ENCODE data around the gene KMT2B. TPM values are rescaled to one million over a fixed set of nuclear protein-coding genes. Genes with fewer than 3 reads are reported as not detected.

KMT2B gene
- polyA plus RNA-seq, 2 of the 4 experiments (the other 2 are of a cell fraction): 17.8 to 39.4 TPM

DNA sequence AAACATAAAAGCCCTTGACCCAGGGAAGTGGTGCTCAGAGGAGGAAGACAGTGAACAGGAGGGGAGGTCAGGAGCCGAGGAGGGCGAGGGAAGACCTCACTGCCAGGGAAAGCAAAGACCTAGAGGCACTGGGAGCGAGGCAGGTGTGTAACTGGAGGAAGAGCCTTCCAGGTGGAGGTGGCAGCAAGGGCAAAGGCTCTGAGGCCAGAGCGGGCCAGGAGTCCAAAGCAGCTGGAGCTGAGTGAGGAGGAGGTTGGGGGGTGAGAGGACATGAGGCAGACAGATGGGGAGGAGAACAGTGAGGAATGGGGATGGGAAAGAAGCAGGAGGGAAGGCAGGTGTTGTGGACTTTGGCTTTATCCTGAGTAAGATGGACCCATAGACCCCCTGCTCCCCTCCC is 47.8 kb upstream of the KMT2B start:
- TF ChIP-seq ZNF302 (CRISPR knock-in tag; IDR thresholded peaks at IDR 0.05) (no peak), NPAS2 (CRISPR knock-in tag; IDR thresholded peaks at IDR 0.05; ENCODE audit: borderline replicate concordance) (no peak), NR3C1 (IDR thresholded peaks at IDR 0.05) (no peak), JUN (IDR thresholded peaks at IDR 0.05) (0 out of 5 replicates have a peak, but pooled peaks of 1 of the 2 experiments have one; percentile 16), PHF8 (IDR thresholded peaks at IDR 0.05; ENCODE audit: borderline replicate concordance, low read depth) (no peak), HEYL (CRISPR knock-in tag; IDR thresholded peaks at IDR 0.05) (no peak), ZFP36 (IDR thresholded peaks at IDR 0.05; ENCODE audit: borderline replicate concordance, partially characterized antibody) (no peak), CHD2 (IDR thresholded peaks at IDR 0.05; ENCODE audit: low read length, partially characterized antibody) (no peak)
- no peak overlapping the region for H3K27ac ChIP-seq
- H3K4me1 ChIP-seq: no peaks in the 10 kb centered on the region
- H3K4me3 ChIP-seq: no peak overlapping the region
- FAIRE-seq: no peak
- ChIA-PET CTCF (interaction anchor here (0.6 to 1.8 kb wide), 10 partner anchors 8 to 1754 kb away, joined by 3 to 5 read pairs (median 3); no protein-coding TSS in a partner anchor), POLR2A (interaction anchor here (1.2 kb wide), 2 partner anchors 9 to 22 kb away, joined by 4 to 6 read pairs; partner anchors contain the start of gene COX6B1)
- H3K9me3 ChIP-seq: no peaks in the 10 kb centered on the region
- 39% methylated on average over 4 of the region's 4 CpGs for WGBS (ENCODE audit: missing lambda C conversion rate)
- DNase-seq (ENCODE audit: low read depth in 1 of 2, low spot score in 1 of 2): no peak
- H3K4me2 ChIP-seq: no peak overlapping the region
- ATAC-seq: no peak

DNA sequence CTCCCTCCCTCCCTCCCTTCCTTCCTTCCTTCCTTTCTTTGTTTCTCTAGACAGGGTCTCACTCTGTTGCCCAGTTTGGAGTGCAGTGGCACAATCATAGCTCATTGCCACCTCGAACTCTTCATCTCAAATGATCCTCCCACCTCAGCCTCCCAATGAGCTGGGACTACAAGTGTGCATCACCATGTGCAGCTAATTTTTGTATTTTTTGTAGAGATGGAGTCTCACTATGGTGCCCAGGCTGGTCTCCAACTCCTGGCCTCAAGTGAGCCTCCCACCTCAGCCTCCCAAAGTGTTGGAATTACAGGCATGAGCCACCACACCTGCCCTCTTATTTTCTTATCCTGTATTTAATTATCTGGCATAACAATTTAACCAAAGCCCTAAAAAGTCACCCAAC is 47.1 kb upstream of the KMT2B start:
- 50% methylated on average over 1 of the region's 1 CpG for WGBS (ENCODE audit: missing lambda C conversion rate)
- Histone ChIP-seq H3K9me3 (no peaks in the 10 kb centered on the region), H3K4me1 (no peaks in the 10 kb centered on the region), H3K4me2 (no peak overlapping the region), H3K27ac (no peak overlapping the region), H3K4me3 (no peak overlapping the region)
- FAIRE-seq: no peak
- TF ChIP-seq, protein P1, sequence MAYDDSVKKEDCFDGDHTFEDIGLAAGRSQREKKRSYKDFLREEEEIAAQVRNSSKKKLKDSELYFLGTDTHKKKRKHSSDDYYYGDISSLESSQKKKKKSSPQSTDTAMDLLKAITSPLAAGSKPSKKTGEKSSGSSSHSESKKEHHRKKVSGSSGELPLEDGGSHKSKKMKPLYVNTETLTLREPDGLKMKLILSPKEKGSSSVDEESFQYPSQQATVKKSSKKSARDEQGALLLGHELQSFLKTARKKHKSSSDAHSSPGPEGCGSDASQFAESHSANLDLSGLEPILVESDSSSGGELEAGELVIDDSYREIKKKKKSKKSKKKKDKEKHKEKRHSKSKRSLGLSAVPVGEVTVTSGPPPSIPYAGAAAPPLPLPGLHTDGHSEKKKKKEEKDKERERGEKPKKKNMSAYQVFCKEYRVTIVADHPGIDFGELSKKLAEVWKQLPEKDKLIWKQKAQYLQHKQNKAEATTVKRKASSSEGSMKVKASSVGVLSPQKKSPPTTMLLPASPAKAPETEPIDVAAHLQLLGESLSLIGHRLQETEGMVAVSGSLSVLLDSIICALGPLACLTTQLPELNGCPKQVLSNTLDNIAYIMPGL (CRISPR knock-in tag; IDR thresholded peaks at IDR 0.05; ENCODE audit: borderline replicate concordance): no peak
- TF ChIP-seq RCOR1 (IDR thresholded peaks at IDR 0.05; ENCODE audit: low read depth, low read length) (no peak), MAZ (IDR thresholded peaks at IDR 0.05; ENCODE audit: borderline replicate concordance, low read depth, low read length) (no peak)
- TF ChIP-seq, protein P2, sequence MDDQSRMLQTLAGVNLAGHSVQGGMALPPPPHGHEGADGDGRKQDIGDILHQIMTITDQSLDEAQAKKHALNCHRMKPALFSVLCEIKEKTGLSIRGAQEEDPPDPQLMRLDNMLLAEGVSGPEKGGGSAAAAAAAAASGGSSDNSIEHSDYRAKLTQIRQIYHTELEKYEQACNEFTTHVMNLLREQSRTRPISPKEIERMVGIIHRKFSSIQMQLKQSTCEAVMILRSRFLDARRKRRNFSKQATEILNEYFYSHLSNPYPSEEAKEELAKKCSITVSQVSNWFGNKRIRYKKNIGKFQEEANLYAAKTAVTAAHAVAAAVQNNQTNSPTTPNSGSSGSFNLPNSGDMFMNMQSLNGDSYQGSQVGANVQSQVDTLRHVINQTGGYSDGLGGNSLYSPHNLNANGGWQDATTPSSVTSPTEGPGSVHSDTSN (IDR thresholded peaks at IDR 0.05): no peak
- ATAC-seq: no peak
- ChIA-PET CTCF (interaction anchor here (0.9 to 3.0 kb wide), 6 partner anchors 13 to 122 kb away, joined by 3 to 10 read pairs (median 3); no protein-coding TSS in a partner anchor), POLR2A (no interaction called here)
- DNase-seq (ENCODE audit: low read depth in 1 of 2, low spot score in 1 of 2): no peak

DNA sequence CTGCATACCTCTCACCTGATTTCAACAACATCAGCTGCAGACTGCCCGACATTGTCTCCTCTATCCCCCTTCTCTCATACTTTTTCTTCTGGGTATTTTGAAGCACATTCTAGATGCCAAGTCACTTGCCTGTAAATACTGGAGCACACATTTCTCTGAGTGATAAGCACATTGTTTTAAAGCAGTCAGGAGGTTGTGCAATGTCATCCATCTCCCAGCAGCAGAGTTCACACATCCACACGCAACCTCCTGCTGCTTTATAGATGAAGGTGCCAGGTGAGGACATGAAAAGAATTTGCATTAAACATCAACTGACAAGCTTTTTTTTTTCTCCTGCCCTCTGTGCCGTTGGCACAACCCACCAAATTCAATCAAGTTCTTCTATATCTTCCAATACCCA is 46.0 kb upstream of the KMT2B start:
- H3K4me2 ChIP-seq: no peak overlapping the region
- no peak overlapping the region for H3K4me3 ChIP-seq
- TF ChIP-seq CEBPB (IDR thresholded peaks at IDR 0.05) (peak; percentile 56 to 57; a peak in 3 of 4 replicates), EP300 (IDR thresholded peaks at IDR 0.05) (no peak)
- WGBS (ENCODE audit: missing lambda C conversion rate): 32% methylated on average over 3 of the region's 3 CpGs
- no peaks in the 10 kb centered on the region for H3K9me3 ChIP-seq
- ATAC-seq (no peak), DNase-seq (ENCODE audit: low read depth in 1 of 2, low spot score in 1 of 2) (no peak), FAIRE-seq (peak; percentile 73)
- no peak overlapping the region for H3K27ac ChIP-seq
- ChIA-PET CTCF (interaction anchor here (0.6 to 3.5 kb wide), 13 partner anchors 9 to 434 kb away, joined by 3 to 13 read pairs (median 3); no protein-coding TSS in a partner anchor), POLR2A (no interaction called here)
- H3K4me1 ChIP-seq: no peaks in the 10 kb centered on the region

DNA sequence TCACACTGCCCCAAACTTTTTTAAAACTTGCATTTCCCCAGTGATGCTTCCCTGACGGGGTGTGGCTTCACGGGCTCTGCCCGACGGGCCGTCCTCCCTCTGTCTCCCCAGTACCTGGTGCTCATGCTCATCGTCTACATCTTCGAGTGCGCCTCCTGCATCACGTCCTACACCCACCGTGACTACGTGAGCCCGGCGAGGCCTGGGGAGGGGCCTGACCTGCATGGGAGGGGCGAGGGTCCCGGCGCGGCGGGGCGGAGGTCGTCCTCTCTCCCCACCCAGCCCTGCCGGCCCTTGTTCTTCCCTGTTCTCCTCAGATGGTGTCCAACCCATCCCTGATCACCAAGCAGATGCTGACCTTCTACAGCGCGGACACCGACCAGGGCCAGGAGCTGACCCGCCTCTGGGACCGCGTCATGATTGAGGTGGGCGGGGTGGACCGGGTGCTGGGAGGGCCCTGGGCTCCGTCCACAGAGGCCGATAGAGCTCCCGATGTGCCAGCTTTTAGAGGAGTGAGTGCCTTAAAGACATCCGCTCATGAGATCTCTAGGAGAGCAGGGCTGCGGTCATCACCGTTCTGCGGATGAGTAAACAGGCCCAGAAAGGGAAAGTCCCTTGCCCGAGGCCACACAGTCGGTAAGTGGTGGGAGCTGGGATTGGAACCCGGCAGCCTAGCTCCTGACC is 44.5 kb upstream of the KMT2B start:
- FAIRE-seq: peak; percentile 43
- WGBS (ENCODE audit: missing lambda C conversion rate): 2% methylated on average over 39 of the region's 39 CpGs
- H3K27ac ChIP-seq: peak overlapping the region; percentile 42 to 77

More for the DNA sequence above, 44.5 kb upstream of the KMT2B start:
- ChIA-PET CTCF (interaction anchor here (0.6 to 3.5 kb wide), 19 partner anchors 9 to 320 kb away, joined by 3 to 17 read pairs (median 5); partner anchors contain the start of genes PSENEN and U2AF1L4), POLR2A (interaction anchor here (0.9 to 1.5 kb wide), 6 partner anchors 9 to 61 kb away, joined by 3 to 15 read pairs (median 6); partner anchors contain the start of genes COX6B1 and HAUS5)
- TF ChIP-seq ZFP36 (IDR thresholded peaks at IDR 0.05; ENCODE audit: borderline replicate concordance, partially characterized antibody) (no peak), MYC (IDR thresholded peaks at IDR 0.05; ENCODE audit: borderline replicate concordance, low read length) (0 out of 2 replicates have a peak, but pooled peaks have one; percentile 34), CHD4 (IDR thresholded peaks at IDR 0.05; ENCODE audit: borderline replicate concordance) (0 out of 2 replicates have a peak, but pooled peaks have one; percentile 18)
- TF ChIP-seq, protein P3, sequence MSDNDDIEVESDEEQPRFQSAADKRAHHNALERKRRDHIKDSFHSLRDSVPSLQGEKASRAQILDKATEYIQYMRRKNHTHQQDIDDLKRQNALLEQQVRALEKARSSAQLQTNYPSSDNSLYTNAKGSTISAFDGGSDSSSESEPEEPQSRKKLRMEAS (IDR thresholded peaks at IDR 0.05): peak; percentile 76
- TF ChIP-seq, protein P4, sequence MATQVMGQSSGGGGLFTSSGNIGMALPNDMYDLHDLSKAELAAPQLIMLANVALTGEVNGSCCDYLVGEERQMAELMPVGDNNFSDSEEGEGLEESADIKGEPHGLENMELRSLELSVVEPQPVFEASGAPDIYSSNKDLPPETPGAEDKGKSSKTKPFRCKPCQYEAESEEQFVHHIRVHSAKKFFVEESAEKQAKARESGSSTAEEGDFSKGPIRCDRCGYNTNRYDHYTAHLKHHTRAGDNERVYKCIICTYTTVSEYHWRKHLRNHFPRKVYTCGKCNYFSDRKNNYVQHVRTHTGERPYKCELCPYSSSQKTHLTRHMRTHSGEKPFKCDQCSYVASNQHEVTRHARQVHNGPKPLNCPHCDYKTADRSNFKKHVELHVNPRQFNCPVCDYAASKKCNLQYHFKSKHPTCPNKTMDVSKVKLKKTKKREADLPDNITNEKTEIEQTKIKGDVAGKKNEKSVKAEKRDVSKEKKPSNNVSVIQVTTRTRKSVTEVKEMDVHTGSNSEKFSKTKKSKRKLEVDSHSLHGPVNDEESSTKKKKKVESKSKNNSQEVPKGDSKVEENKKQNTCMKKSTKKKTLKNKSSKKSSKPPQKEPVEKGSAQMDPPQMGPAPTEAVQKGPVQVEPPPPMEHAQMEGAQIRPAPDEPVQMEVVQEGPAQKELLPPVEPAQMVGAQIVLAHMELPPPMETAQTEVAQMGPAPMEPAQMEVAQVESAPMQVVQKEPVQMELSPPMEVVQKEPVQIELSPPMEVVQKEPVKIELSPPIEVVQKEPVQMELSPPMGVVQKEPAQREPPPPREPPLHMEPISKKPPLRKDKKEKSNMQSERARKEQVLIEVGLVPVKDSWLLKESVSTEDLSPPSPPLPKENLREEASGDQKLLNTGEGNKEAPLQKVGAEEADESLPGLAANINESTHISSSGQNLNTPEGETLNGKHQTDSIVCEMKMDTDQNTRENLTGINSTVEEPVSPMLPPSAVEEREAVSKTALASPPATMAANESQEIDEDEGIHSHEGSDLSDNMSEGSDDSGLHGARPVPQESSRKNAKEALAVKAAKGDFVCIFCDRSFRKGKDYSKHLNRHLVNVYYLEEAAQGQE (IDR thresholded peaks at IDR 0.05): no peak
- DNase-seq (ENCODE audit: low read depth in 1 of 2, low spot score in 1 of 2): peak; percentile 85 to 99
- Histone ChIP-seq H3K4me2 (peak overlapping the region; percentile 79), H3K4me1 (no peaks in the 10 kb centered on the region), H3K4me3 (peak overlapping the region; percentile 47), H3K9me3 (no peaks in the 10 kb centered on the region)
- ATAC-seq: peak; percentile 94 to 97

Data from A549 (cell line).